ENCODE data around the gene SPDYE4. TPM values are rescaled to one million over a fixed set of nuclear protein-coding genes. Genes with fewer than 3 reads are reported as not detected.

Gene SPDYE4
- total RNA-seq, 4 donors from 2014 or later: not detected

GRCh38 chr17:8801135-8801840, 42.9 kb upstream of the SPDYE4 start:
- no peak for TF ChIP-seq POLR2A (IDR thresholded peaks at IDR 0.05)
- H3K9me3 ChIP-seq: no peaks in the 10 kb centered on the region
- no peaks in the 10 kb centered on the region for H3K36me3 ChIP-seq
- DNase-seq: no peak
- H3K4me1 ChIP-seq: peaks cover 12 to 20% of the 10 kb centered on the region in 2 donors
- intact Hi-C loops (cut with DNase I): no loop called here
- no peak overlapping the region for H3K4me3 ChIP-seq (replicated peaks in 1 of 3)
- no peaks in the 10 kb centered on the region for H3K27me3 ChIP-seq
- 86 to 95% methylated on average over 6 of the region's 6 CpGs for WGBS, 2 donors
- no peak overlapping the region for H3K27ac ChIP-seq

- intact Hi-C loops (cut with DNase I): no loop called here
- Histone ChIP-seq H3K27me3 (no peaks in the 10 kb centered on the region), H3K4me1 (peaks cover 12 to 20% of the 10 kb centered on the region in 2 donors), H3K36me3 (no peaks in the 10 kb centered on the region), H3K4me3 (replicated peaks in 1 of 3) (no peak overlapping the region), H3K9me3 (no peaks in the 10 kb centered on the region), H3K27ac (no peak overlapping the region)
- TF ChIP-seq POLR2A (IDR thresholded peaks at IDR 0.05) (no peak), CTCF (IDR thresholded peaks at IDR 0.05) (no peak)
- DNase-seq: no peak
- WGBS, 2 donors: 85 to 90% methylated on average over 2 of the region's 2 CpGs
Measured at GRCh38 chr17:8800656-8801055, 42.3 kb upstream of the SPDYE4 start.

GRCh38 chr17:8799570-8800212, 41.3 kb upstream of the SPDYE4 start:
- TF ChIP-seq CTCF (IDR thresholded peaks at IDR 0.05) (peak in 1 of 6 experiments; percentile 0), POLR2A (IDR thresholded peaks at IDR 0.05) (no peak)
- intact Hi-C loops (cut with DNase I): no loop called here
- no peaks in the 10 kb centered on the region for H3K36me3 ChIP-seq
- H3K9me3 ChIP-seq: no peaks in the 10 kb centered on the region
- peak overlapping the region in 1 of 3 donors; percentile 41 for H3K4me3 ChIP-seq (replicated peaks in 1 of 3)
- peak; percentile 24 to 30 for DNase-seq
- H3K27me3 ChIP-seq: no peaks in the 10 kb centered on the region
- peaks cover 12 to 20% of the 10 kb centered on the region in 2 donors for H3K4me1 ChIP-seq
- WGBS, 2 donors: 46 to 60% methylated on average over 12 to 14 of the region's 15 CpGs
- peak overlapping the region in 2 of 3 donors; percentile 36 to 68 for H3K27ac ChIP-seq

GRCh38 chr17:8798846-8799569, 40.7 kb upstream of the SPDYE4 start, which contains the start of gene MFSD6L:
TSS of gene MFSD6L (minus strand) at chr17:8799365. CDS start at chr17:8799120, 245 bp downstream.
- Histone ChIP-seq H3K4me1 (peaks cover 12 to 20% of the 10 kb centered on the region in 2 donors), H3K4me3 (replicated peaks in 1 of 3) (peak within 1 kb of the TSS; percentile 15 to 41 (median 32)), H3K36me3 (no peaks in the 10 kb centered on the region), H3K9me3 (no peaks in the 10 kb centered on the region), H3K27ac (peak within 1 kb of the TSS; percentile 54 to 83 (median 71)), H3K27me3 (no peaks in the 10 kb centered on the region)
- peak; percentile 88 to 89 for DNase-seq
- 28 to 36% methylated on average over 7 to 8 of the region's 62 CpGs for WGBS, 2 donors
- TF ChIP-seq CTCF (IDR thresholded peaks at IDR 0.05): peak in 3 of 6 experiments; percentile 11 to 58 (median 51)
- TF ChIP-seq POLR2A (IDR thresholded peaks at IDR 0.05): peak in 1 of 2 donors; percentile 44
- intact Hi-C loops (cut with DNase I): no loop called here

- Histone ChIP-seq H3K4me1 (peaks cover 12 to 13% of the 10 kb centered on the region in 2 donors), H3K27ac (peak overlapping the region in 2 of 3 donors; percentile 71 to 83), H3K9me3 (no peaks in the 10 kb centered on the region), H3K4me3 (replicated peaks in 1 of 3) (peak overlapping the region in 2 of 3 donors; percentile 15 to 32), H3K27me3 (no peaks in the 10 kb centered on the region), H3K36me3 (no peaks in the 10 kb centered on the region)
- 70 to 77% methylated on average over 7 to 22 of the region's 23 CpGs for WGBS, 2 donors
- TF ChIP-seq POLR2A (IDR thresholded peaks at IDR 0.05): no peak
- no peak for TF ChIP-seq CTCF (IDR thresholded peaks at IDR 0.05)
- intact Hi-C loops (cut with DNase I): no loop called here
- no peak for DNase-seq
Measured at GRCh38 chr17:8798176-8798845, 40.0 kb upstream of the SPDYE4 start.
